H7 (cell line): ENCODE results near the gene ANKDD1B. TPM values are rescaled to one million over a fixed set of nuclear protein-coding genes. Genes with fewer than 3 reads are reported as not detected.

Experiments
- DNase-seq: peaks from one replicate; pipeline ENCODE4 v3.0.0; 2012
- H3K27me3 ChIP-seq: 2 replicates; pipeline ENCODE4 v1.6.0; 2011; ENCODE audit warnings: mild to moderate bottlenecking, low read length; ENCODE audit not compliant: control insufficient read depth, insufficient read depth
- H3K36me3 ChIP-seq: replicated peaks from 2 replicates; pipeline ENCODE4 v1.5.1; 2011; ENCODE audit warnings: low read length; ENCODE audit not compliant: control insufficient read depth, insufficient read depth
- H3K4me3 ChIP-seq: 2 replicates; pipeline ENCODE4 v1.5.1; 2011; ENCODE audit warnings: low read depth, mild to moderate bottlenecking, control low read depth, low read length, moderate library complexity; ENCODE audit not compliant: insufficient read depth
- total RNA-seq: library from RNA; depleted of rRNA; stranded (reverse); fragments of >200 nt; shearing (Covaris generic); gene quantifications from 2 replicates; pipeline ENCODE4 v1.2.3, GENCODE V29; 2014

The ANKDD1B gene
- total RNA-seq, 1 experiment from 2014 or later = 0.03 TPM

DNA sequence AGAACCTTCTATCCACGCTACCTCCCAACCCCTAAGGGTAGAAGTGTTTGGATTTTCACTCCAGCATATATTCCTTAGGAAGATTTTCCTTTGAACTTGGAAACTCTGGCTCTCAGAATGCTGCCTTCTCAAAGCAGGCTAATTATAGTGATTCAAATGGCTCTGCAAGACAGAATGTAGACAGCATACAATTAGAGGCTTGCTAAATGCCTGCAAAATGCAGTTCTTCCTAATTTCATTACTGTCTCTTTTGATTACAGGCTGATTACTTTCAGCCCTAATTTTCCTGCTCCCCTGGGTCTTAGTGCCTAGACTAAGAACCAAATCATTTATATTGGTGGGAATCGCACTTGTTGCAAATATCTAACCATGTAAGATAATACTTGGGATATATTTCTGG, 50.8 kb downstream of the ANKDD1B start:
- no peaks in the 10 kb centered on the region for H3K27me3 ChIP-seq
- H3K36me3 ChIP-seq = no peaks in the 10 kb centered on the region
- no peak for DNase-seq
- H3K4me3 ChIP-seq = no peak overlapping the region

DNA sequence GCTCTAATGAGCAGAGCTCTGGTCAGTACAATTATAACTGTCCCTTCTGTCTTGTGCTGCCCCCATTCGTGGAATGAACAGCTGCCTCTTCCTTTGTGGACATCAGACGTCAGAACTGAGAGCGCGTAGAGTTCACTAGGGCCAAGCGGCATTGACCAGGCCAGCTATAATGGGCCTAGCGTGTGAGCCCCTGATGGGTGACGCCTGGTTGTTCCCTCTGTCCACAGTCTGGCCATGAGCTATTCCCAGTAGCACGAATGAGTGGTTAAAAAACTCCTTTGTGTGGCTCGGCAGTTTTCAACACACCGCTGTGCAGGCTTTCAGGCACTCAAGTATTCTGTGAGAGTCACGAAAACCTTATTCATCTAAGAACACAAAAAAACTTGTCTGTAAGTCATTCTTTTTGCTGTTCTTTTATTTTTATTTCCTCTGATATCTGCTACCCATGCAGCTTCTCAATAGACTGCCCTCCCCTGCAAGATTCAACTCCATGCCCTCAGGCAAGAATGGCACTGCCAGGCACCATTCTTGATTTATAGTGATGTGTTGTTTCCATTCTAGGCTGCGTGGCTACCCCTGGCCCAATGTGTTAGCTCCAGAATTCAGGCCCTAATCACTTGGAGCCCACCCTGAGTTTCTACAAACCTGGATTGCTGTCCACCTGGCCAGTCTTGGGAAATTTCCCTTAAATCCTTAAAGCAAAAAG, 52.5 kb downstream of the ANKDD1B start:
- Histone ChIP-seq H3K36me3 (no peaks in the 10 kb centered on the region), H3K27me3 (no peaks in the 10 kb centered on the region), H3K4me3 (no peak overlapping the region)
- DNase-seq = no peak

DNA sequence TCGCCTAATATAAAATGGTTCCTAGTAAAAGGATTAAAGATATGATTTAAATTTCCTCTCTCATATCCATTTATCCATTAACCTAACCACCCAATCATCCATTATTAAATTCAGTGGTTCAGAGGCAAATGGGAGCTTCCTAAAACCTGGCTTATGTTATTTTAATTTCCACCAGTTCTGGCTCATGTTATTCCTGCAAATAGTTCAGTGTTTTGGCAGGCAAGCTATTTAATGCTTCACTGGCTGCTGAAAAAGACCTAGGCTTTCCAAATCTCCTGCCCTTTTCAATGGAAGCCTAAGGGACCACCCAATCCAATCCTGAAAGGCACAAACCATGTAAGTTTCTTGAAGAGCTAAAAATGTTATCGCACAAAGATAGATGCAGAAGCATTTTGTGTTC, 53.7 kb downstream of the ANKDD1B start:
- no peak for DNase-seq
- no peaks in the 10 kb centered on the region for H3K27me3 ChIP-seq
- no peak overlapping the region for H3K4me3 ChIP-seq
- no peaks in the 10 kb centered on the region for H3K36me3 ChIP-seq

DNA sequence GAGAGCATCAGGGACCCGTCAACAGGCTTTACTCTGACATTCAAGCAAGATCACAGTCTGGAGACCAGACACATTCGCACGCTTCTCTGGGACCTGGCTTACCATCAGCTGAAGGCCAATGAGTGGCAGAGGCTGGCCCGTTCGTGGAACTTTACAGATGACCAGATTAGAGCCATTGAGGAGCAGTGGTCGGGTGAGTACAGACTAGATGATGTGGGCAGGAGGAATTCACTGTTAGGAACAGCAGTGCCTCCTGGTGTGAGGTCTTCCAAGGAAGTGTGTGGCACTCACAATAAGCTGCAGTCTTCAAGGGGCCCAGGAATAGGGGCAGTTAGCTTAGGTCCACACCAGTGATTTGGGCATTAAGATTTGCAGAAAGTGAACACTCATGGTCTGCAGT, 55.5 kb downstream of the ANKDD1B start:
- Histone ChIP-seq H3K4me3 (no peak overlapping the region), H3K27me3 (no peaks in the 10 kb centered on the region), H3K36me3 (no peaks in the 10 kb centered on the region)
- DNase-seq = no peak

DNA sequence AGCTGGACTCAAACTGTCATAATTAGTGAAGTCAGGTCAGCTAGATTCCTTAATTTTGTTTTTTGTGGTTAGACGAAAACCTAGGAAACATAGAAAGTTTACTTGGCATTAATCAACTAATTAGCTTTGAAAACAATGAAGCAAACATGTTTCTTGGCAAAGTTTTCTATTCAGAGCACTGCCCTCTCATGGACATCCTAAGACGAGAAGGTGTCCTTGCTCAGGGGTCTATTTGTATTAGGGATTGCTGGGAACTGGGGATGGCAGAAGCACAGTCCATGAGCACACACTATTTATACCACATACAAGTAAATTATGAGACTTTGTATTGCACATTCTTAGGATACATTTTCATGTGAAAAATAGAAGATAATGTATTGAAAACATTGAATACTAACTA, 56.3 kb downstream of the ANKDD1B start:
- DNase-seq = no peak
- Histone ChIP-seq H3K27me3 (no peaks in the 10 kb centered on the region), H3K4me3 (no peak overlapping the region)

DNA sequence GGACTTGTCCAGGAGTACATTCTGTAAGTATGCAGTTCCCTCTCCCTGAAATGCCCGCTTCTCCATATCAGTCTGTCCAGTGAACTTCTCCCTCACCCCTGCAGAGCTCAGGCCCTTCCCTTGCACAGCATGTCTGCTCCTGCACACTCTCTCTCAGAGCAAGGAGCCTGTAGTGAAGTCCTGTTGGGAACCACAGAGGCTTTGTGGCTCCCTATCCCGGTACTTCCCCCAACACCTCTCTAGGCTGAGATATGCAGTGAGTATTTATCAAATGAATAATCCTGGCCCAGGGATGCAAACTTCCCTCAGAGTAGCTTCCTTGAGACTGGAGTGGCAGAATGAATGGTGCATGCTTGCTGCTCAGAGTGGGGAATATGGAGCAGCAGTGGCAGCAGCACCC, 57.2 kb downstream of the ANKDD1B start:
- Histone ChIP-seq H3K36me3 (no peaks in the 10 kb centered on the region), H3K4me3 (no peak overlapping the region), H3K27me3 (no peaks in the 10 kb centered on the region)
- DNase-seq = no peak

More for the DNA sequence above, 56.3 kb downstream of the ANKDD1B start:
- H3K36me3 ChIP-seq = no peaks in the 10 kb centered on the region

DNA sequence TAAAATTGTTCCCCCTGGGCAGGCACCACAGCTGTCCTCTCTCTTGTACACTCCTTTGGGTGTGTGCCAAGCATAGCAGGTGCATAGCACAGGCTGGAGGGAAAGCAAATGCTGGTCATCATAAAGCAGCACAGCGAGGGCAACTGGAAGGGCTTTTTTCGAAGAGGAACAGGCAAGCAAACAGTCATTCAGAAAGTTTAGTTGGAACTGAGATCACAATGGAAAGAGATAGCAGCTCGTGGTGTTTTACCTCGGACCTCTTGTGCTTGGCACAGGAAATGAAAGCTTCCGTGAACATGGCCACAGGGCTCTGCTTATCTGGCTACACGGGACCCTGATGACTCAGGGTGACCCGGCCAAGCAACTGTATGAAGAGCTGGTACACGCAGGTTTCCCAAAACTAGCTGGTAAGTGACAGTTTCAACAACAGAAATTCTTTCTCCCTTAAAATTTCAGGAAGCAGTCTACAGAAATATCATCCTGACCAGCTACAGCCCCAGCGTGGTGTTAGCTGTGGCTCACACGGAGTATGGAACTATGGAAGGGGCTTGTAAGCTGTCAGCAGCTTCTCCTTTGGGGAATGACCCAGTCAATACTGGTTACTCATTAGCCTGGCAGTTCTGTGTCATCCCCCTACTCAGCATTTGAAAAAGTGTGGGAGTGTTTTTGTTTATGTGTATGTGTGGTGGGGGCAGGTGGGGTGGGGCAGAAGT, 57.9 kb downstream of the ANKDD1B start:
- DNase-seq = no peak
- Histone ChIP-seq H3K4me3 (no peak overlapping the region), H3K36me3 (no peaks in the 10 kb centered on the region), H3K27me3 (no peaks in the 10 kb centered on the region)

DNA sequence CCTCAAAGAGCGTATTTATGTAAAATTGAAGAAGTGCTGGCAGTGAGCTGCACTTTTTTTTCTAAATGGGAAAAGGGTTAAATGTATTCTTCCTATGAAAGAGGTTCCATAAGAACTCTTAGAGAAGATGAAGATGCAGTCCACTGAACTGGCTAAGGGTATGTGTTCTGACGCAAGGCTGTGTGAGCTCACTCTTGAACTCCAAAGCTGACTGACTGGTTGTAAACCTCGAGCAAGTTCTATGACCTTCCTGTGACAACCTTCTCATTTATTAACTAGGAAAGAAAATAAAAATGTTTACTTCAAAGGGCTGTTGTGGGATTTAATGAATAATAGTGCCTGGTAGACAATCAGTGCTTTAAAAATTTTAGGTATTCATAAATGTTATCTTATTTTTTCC, 59.3 kb downstream of the ANKDD1B start:
- Histone ChIP-seq H3K27me3 (no peaks in the 10 kb centered on the region), H3K36me3 (no peaks in the 10 kb centered on the region), H3K4me3 (no peak overlapping the region)
- DNase-seq = no peak

DNA sequence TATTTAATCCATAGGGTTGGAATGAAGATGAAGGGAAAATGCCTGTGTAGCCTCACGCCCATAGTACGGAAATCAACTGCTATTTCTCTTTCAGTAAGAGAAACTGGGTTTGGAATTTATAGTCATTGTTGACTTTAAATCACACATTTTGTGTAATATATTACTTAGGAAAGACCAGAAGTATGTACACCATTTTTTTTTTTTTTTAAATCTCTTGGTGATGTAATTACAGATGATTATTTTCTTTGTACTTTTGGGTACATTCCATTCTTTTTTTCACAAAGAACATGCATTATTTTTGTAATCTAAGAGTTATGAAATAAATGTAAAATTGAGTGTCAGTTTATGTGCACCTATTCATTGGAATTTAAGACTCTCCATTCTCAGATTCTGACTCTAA, 60.3 kb downstream of the ANKDD1B start:
- no peaks in the 10 kb centered on the region for H3K36me3 ChIP-seq
- no peak for DNase-seq
- H3K27me3 ChIP-seq = no peaks in the 10 kb centered on the region
- H3K4me3 ChIP-seq = no peak overlapping the region

DNA sequence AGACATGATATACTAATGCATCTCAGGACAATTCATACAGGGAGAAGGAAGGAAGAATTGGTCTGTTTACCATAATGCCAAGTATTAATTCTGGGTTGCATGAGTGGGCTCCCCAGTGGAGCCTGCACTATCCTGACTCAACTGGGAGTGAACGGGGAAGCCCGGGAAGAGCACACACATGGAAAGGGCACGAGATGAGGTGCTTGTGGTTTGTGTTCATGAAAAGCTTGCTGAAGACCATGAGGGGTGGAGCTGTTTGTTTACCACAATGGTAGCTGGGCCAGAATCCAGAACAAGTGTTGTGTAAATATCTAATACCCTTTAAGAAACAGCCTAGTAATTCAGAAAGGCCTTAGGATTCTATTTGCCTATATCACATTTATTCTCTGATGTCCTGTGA, 61.4 kb downstream of the ANKDD1B start:
- Histone ChIP-seq H3K27me3 (no peaks in the 10 kb centered on the region), H3K4me3 (no peak overlapping the region), H3K36me3 (no peaks in the 10 kb centered on the region)
- no peak for DNase-seq

DNA sequence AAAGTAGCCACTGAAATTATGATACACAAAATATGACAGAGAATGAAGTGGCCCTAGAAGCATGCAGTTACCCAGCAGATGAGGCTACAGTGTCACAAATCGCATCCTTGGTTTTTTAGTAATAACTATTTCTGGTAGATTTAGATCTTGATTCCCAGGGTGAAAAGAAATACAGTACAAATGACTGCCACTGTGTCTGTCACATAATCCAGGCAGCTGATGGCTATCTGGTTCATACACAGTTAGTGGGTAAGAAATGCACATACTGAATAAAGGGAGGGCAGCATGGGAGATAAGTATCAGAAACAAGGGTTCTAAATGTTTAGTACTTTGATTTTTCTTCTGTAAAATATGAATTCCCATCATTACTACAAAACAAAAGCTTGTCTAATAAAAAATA, 64.5 kb downstream of the ANKDD1B start:
- Histone ChIP-seq H3K4me3 (no peak overlapping the region), H3K36me3 (no peaks in the 10 kb centered on the region), H3K27me3 (no peaks in the 10 kb centered on the region)
- DNase-seq = no peak

DNA sequence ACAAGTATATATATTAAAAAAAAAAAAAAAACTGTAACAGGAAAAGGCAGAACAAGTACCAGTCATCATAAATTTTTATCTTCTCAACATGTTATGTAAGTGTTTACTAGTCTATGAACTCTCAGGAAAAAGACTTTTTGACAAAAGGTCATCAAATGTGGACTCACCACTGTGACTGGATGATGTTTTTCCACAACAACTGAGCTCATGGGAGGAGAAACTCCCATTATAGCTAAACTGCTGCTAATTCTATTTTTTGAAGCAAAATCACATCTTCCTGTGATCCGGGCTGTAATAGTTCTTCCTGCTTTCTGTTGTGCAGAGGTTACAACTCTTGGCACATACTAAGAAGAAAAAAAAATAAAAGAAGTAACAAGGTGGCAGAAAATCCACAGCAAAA, 66.4 kb downstream of the ANKDD1B start:
- Histone ChIP-seq H3K4me3 (no peak overlapping the region), H3K27me3 (no peaks in the 10 kb centered on the region), H3K36me3 (no peaks in the 10 kb centered on the region)
- no peak for DNase-seq

DNA sequence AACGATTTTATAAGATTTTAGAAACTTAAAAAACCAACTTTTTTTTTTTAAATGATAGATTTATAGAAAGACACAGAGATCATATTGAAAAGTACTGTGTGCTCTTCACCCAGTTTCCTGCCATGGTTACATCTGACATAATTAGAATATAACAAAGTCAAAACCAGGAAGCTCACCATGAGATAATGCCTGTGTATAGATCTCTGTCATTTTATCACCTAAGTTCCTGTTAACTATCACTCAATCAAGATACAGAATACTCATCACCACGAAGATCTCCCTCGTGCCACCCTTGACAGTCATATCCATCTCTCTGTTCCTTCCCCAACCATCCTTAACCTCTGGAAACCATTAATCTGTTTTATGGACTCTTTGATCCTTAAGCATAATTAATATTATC, 66.9 kb downstream of the ANKDD1B start:
- no peak for DNase-seq
- no peaks in the 10 kb centered on the region for H3K27me3 ChIP-seq
- no peaks in the 10 kb centered on the region for H3K36me3 ChIP-seq
- H3K4me3 ChIP-seq = no peak overlapping the region

DNA sequence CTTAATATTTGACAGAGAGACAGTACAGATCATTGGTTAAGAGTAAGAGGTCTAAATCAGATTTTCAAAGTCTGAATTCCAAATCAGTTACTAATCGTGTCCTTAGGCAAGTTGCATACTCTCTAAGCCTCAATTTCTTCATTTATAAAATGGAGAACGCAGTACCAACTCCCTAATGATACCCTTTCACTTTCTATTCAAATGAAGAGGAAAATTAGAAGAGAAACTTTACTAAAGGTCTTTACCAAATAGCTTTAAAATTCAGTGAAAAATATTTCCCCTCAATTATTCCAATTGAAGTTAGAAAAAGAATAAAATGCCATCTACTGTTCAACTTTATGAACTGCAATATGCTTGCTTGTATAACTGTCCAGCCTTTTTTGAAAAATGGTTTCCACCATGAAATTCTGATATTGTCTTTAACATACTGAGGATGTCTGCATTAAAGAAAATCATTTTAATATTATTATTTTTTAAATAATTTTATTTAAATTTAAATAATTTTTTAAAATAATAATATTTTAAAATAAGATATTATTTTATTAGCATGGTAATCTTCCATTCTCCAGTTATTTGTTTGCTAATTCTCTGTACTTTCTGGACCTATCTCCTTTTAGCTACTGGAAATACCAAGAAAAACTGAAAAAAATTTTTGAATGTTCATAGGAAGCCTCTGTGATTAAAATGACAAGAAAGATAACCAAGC, 70.0 kb downstream of the ANKDD1B start:
- Histone ChIP-seq H3K27me3 (no peaks in the 10 kb centered on the region), H3K36me3 (0 out of 2 replicates have a peak, but pooled peaks cover 1% of the 10 kb centered on the region), H3K4me3 (no peak overlapping the region)
- DNase-seq = no peak

DNA sequence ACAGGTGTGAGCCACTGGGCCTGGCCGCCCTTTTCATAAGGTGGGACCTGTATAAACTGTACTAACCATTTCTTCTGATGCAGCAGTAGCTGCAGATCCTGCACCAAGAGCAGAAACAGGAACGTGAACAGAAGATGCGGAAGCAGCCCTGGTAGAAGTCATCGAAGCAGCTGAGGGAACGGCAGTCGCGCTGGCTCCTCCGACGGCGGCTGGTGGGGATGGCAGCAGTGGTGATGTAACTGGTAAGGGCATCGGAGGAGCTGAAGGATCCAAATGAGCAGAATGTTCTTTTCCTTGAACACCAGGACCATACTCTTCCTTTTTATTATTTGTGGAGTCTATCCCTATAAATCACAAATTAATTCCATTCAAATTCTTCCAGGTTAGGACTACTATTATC, 73.9 kb downstream of the ANKDD1B start:
- H3K4me3 ChIP-seq = no peak overlapping the region
- DNase-seq = no peak
- peaks cover 3% of the 10 kb centered on the region for H3K36me3 ChIP-seq
- H3K27me3 ChIP-seq = no peaks in the 10 kb centered on the region
